Tibial nerve (tissue), 4 donors: ENCODE measurements around the gene MAP4K4. TPM values are rescaled to one million over a fixed set of nuclear protein-coding genes. Genes with fewer than 3 reads are reported as not detected.
"Not testable (repeated sequence)": the region's sequence is repeated elsewhere in the genome, so short reads cannot be mapped to it uniquely, and the experiment has no call there.

Experiments used
- DNase-seq, 2 donors: peaks; one replicate each; pipeline ENCODE4 v3.0.0-alpha.2; 2019; ENCODE audit warnings: low spot score in 2 of 2
- H3K27ac ChIP-seq, 4 donors: fragments of 200-600 bp; sonication (generic) in 3 of 4; one replicate each; pipeline ENCODE4 v1.5.1; 2017 to 2019; ENCODE audit warnings: mild to moderate bottlenecking in 1 of 4
- H3K27me3 ChIP-seq, 2 donors: fragments of 200-600 bp; sonication (generic) in 1 of 2; one replicate each; pipeline versions ENCODE4 v1.5.1 to v1.6.0; 2017 to 2019
- H3K36me3 ChIP-seq, 3 donors: fragments of 200-600 bp; sonication (generic); one replicate each; pipeline ENCODE4 v1.5.1; 2018 to 2019
- H3K4me1 ChIP-seq, 4 donors: fragments of 200-600 bp; sonication (generic) in 3 of 4; one replicate each; pipeline ENCODE4 v1.5.1; 2017 to 2019
- H3K4me3 ChIP-seq, 4 donors: fragments of 200-600 bp; sonication (generic) in 3 of 4; one replicate each; pipeline ENCODE4 v1.5.1; 2017 to 2019; ENCODE audit warnings: mild to moderate bottlenecking in 1 of 4, moderate library complexity in 1 of 4
- H3K9me3 ChIP-seq, 4 donors: fragments of 200-600 bp; sonication (generic) in 3 of 4; one replicate each; pipeline ENCODE4 v1.5.1; 2017 to 2019
- CTCF ChIP-seq, 5 experiments: fragments of 200-600 bp in 3 of 5; fragments of 450-650 bp in 2 of 5; sonication (generic) in 3 of 5; IDR thresholded peaks; one replicate each; pipeline ENCODE4 v1.5.1; 2016 to 2019; ENCODE audit warnings: antibody characterized with exemption in 5 of 5, mild to moderate bottlenecking in 3 of 5, moderate library complexity in 2 of 5
- EP300 ChIP-seq, 2 donors: sonication (generic); formaldehyde crosslinking; IDR thresholded peaks; one replicate each; pipeline ENCODE4 v1.6.1; 2017; ENCODE audit warnings: antibody characterized with exemption in 2 of 2, mild to moderate bottlenecking in 1 of 2
- POLR2A ChIP-seq, 2 donors: fragments of 450-650 bp; IDR thresholded peaks; one replicate each; pipeline ENCODE4 v1.6.1; 2017; ENCODE audit warnings: antibody characterized with exemption in 2 of 2, mild to moderate bottlenecking in 2 of 2, moderate library complexity in 2 of 2
- WGBS, 2 donors: methylation state at CpG; one replicate each; pipeline ENCODE4 v1.1.5; 2018; 5-methylcytosine and 5-hydroxymethylcytosine counted together
- total RNA-seq, 4 donors: library from RNA; depleted of rRNA; stranded (reverse); fragments of >200 nt; gene quantifications; one replicate each; pipeline ENCODE4 v1.1.0, GENCODE V29; 2016

MAP4K4 gene
- total RNA-seq, 4 donors from 2014 or later: 78.0 to 85.7 (median 84.4) TPM

- Histone ChIP-seq H3K36me3 (no peaks in the 10 kb centered on the region), H3K4me3 (no peak overlapping the region), H3K27me3 (no peaks in the 10 kb centered on the region), H3K9me3 (peaks cover 0 to 23% (median 0%) of the 10 kb centered on the region in 4 donors), H3K27ac (no peak overlapping the region), H3K4me1 (no peaks in the 10 kb centered on the region)
- WGBS, 2 donors: 91 to 96% methylated on average over 3 of the region's 3 CpGs
- no peak for DNase-seq
- TF ChIP-seq CTCF (IDR thresholded peaks at IDR 0.05): no peak
- TF ChIP-seq EP300 (IDR thresholded peaks at IDR 0.05): no peak
- no peak for TF ChIP-seq POLR2A (IDR thresholded peaks at IDR 0.05)
Observed at GRCh38 chr2:101930019-101930418, 232.5 kb downstream of the MAP4K4 start.

- no peaks in the 10 kb centered on the region for H3K4me1 ChIP-seq
- TF ChIP-seq CTCF (IDR thresholded peaks at IDR 0.05) (no peak), EP300 (IDR thresholded peaks at IDR 0.05) (no peak), POLR2A (IDR thresholded peaks at IDR 0.05) (no peak)
- H3K27ac ChIP-seq: no peak overlapping the region
- WGBS, 2 donors: 51 to 60% methylated on average over 4 of the region's 4 CpGs
- H3K4me3 ChIP-seq: no peak overlapping the region
- H3K27me3 ChIP-seq: no peaks in the 10 kb centered on the region
- H3K36me3 ChIP-seq: no peaks in the 10 kb centered on the region
- peaks cover 0 to 14% (median 0%) of the 10 kb centered on the region in 4 donors for H3K9me3 ChIP-seq
- no peak for DNase-seq
Observed at GRCh38 chr2:101930847-101931246, 233.3 kb downstream of the MAP4K4 start.

GRCh38 chr2:101931402-101931801, 233.9 kb downstream of the MAP4K4 start:
- 67 to 73% methylated on average over 3 of the region's 3 CpGs for WGBS, 2 donors
- TF ChIP-seq EP300 (IDR thresholded peaks at IDR 0.05): no peak
- no peak for TF ChIP-seq CTCF (IDR thresholded peaks at IDR 0.05)
- TF ChIP-seq POLR2A (IDR thresholded peaks at IDR 0.05): no peak
- Histone ChIP-seq H3K27me3 (no peaks in the 10 kb centered on the region), H3K27ac (no peak overlapping the region), H3K4me3 (no peak overlapping the region), H3K9me3 (peaks cover 0 to 12% (median 0%) of the 10 kb centered on the region in 4 donors), H3K36me3 (no peaks in the 10 kb centered on the region), H3K4me1 (no peaks in the 10 kb centered on the region)
- DNase-seq: no peak

GRCh38 chr2:101935764-101936163, 238.3 kb downstream of the MAP4K4 start:
- H3K27ac ChIP-seq, DNase-seq, H3K4me1 ChIP-seq, H3K36me3 ChIP-seq, H3K4me3 ChIP-seq, H3K9me3 ChIP-seq, H3K27me3 ChIP-seq: not testable (repeated sequence)
- WGBS, 2 donors: 70 to 76% methylated on average over 3 to 4 of the region's 4 CpGs

GRCh38 chr2:101942851-101943250, 245.3 kb downstream of the MAP4K4 start:
- Histone ChIP-seq H3K4me3 (no peak overlapping the region), H3K27ac (no peak overlapping the region), H3K36me3 (no peaks in the 10 kb centered on the region), H3K4me1 (no peaks in the 10 kb centered on the region), H3K27me3 (no peaks in the 10 kb centered on the region), H3K9me3 (peaks cover 0 to 7% (median 0%) of the 10 kb centered on the region in 4 donors)
- WGBS, 2 donors: 72 to 77% methylated on average over 3 of the region's 3 CpGs
- TF ChIP-seq POLR2A (IDR thresholded peaks at IDR 0.05): no peak
- DNase-seq: no peak

Other genes starting within 250 kb of the MAP4K4 start
- gene RFX8, start 222.6 kb upstream of the MAP4K4 start, total RNA-seq: 1 to 10 TPM; 1.4 to 6.9 (median 3.9) TPM